Loucy (cell line): Measurements from ENCODE around the gene SMIM8.

Experiments used
- H2AFZ ChIP-seq: fragments of 200-600 bp; sonication (generic); 2 replicates; pipeline ENCODE4 v1.6.0; 2016; ENCODE audit warnings: antibody characterized with exemption, mild to moderate bottlenecking, low read length, moderate library complexity
- H3F3A ChIP-seq: fragments of 200-600 bp; 2 replicates; pipeline ENCODE4 v1.6.0; 2016; ENCODE audit warnings: antibody characterized with exemption, low read depth, mild to moderate bottlenecking
- H3K27me3 ChIP-seq: fragments of 200-600 bp; sonication (generic); 2 replicates; pipeline ENCODE4 v1.6.1; 2014; ENCODE audit warnings: low read length, mild to moderate bottlenecking; ENCODE audit not compliant: insufficient read depth, poor library complexity, severe bottlenecking
- H3K36me3 ChIP-seq: fragments of 200-600 bp; sonication (generic); 2 replicates; pipeline ENCODE4 v1.6.1; 2016; ENCODE audit warnings: low read length; ENCODE audit not compliant: insufficient read depth
- H3K4me1 ChIP-seq: fragments of 200-600 bp; sonication (generic); 2 replicates; pipeline ENCODE4 v1.5.1; 2014; ENCODE audit warnings: low read length, mild to moderate bottlenecking; ENCODE audit not compliant: insufficient read depth, poor library complexity, severe bottlenecking
- H3K4me2 ChIP-seq: fragments of 200-600 bp; sonication (generic); 2 replicates; pipeline ENCODE4 v1.6.0; 2014; ENCODE audit warnings: antibody characterized with exemption, low read length, low read depth, mild to moderate bottlenecking; ENCODE audit not compliant: poor library complexity, severe bottlenecking
- H3K4me3 ChIP-seq: fragments of 200-600 bp; sonication (generic); 2 replicates; pipeline ENCODE4 v1.5.1; 2014; ENCODE audit warnings: low read length, mild to moderate bottlenecking, mixed read lengths; ENCODE audit not compliant: poor library complexity, severe bottlenecking
- H3K79me2 ChIP-seq: fragments of 200-600 bp; sonication (generic); 2 replicates; pipeline ENCODE4 v1.6.1; 2014; ENCODE audit warnings: low read length; ENCODE audit not compliant: insufficient read depth
- H3K9ac ChIP-seq: fragments of 200-600 bp; sonication (generic); 2 replicates; pipeline ENCODE4 v1.6.0; 2014; ENCODE audit warnings: mild to moderate bottlenecking, low read depth, low read length, moderate library complexity; ENCODE audit not compliant: poor library complexity, severe bottlenecking
- H3K9me2 ChIP-seq: fragments of 200-600 bp; sonication (generic); replicated peaks from 2 replicates; pipeline ENCODE4 v1.6.1; 2016; ENCODE audit warnings: low read depth, low read length, mixed read lengths
- H3K9me3 ChIP-seq: fragments of 200-600 bp; sonication (generic); 2 replicates; pipeline ENCODE4 v1.6.1; 2014; ENCODE audit warnings: mild to moderate bottlenecking, antibody characterized with exemption, low read length, low read depth; ENCODE audit not compliant: insufficient read depth
- H4K20me1 ChIP-seq: fragments of 200-600 bp; sonication (generic); 2 replicates; pipeline ENCODE4 v1.6.0; 2014; ENCODE audit warnings: antibody characterized with exemption, low read length, mild to moderate bottlenecking; ENCODE audit not compliant: insufficient read depth, poor library complexity, severe bottlenecking
- CTCF ChIP-seq: fragments of 200-600 bp; sonication (generic); conservative IDR thresholded peaks from 2 replicates; pipeline ENCODE4 v1.5.1; 2014; ENCODE audit warnings: mild to moderate bottlenecking, antibody characterized with exemption, low read length
- EZH2phosphoT487 ChIP-seq: fragments of 200-600 bp; IDR thresholded peaks from 2 replicates; pipeline ENCODE4 v1.6.1; 2018; ENCODE audit warnings: antibody characterized with exemption, mild to moderate bottlenecking, moderate library complexity, borderline replicate concordance

Gene SMIM8

GRCh38 chr6:87277123-87277522 lies 45.3 kb upstream of the SMIM8 start:
- Histone ChIP-seq H3K4me1 (no peaks in the 10 kb centered on the region), H3K4me3 (no peak overlapping the region), H4K20me1 (no peaks in the 10 kb centered on the region), H3K9ac (no peak overlapping the region), H3K27me3 (no peaks in the 10 kb centered on the region), H3K9me2 (no peaks in the 10 kb centered on the region), H3F3A (no peaks in the 10 kb centered on the region), H3K36me3 (no peaks in the 10 kb centered on the region), H3K9me3 (no peaks in the 10 kb centered on the region), H3K79me2 (no peaks in the 10 kb centered on the region), H3K4me2 (no peak overlapping the region), H2AFZ (no peak overlapping the region)
- TF ChIP-seq CTCF (peak; percentile 54), EZH2phosphoT487 (no peak)

GRCh38 chr6:87279196-87279595 lies 43.2 kb upstream of the SMIM8 start:
- Histone ChIP-seq H3K9me3 (no peaks in the 10 kb centered on the region), H3K4me3 (no peak overlapping the region), H4K20me1 (no peaks in the 10 kb centered on the region), H3K79me2 (no peaks in the 10 kb centered on the region), H3K9ac (no peak overlapping the region), H3F3A (no peaks in the 10 kb centered on the region), H3K4me2 (no peak overlapping the region), H3K36me3 (no peaks in the 10 kb centered on the region), H2AFZ (no peak overlapping the region), H3K9me2 (no peaks in the 10 kb centered on the region), H3K27me3 (no peaks in the 10 kb centered on the region), H3K4me1 (no peaks in the 10 kb centered on the region)
- no peak for TF ChIP-seq CTCF
- TF ChIP-seq EZH2phosphoT487: no peak

- H3K9ac ChIP-seq: no peak overlapping the region
- H3K79me2 ChIP-seq: no peaks in the 10 kb centered on the region
- no peaks in the 10 kb centered on the region for H4K20me1 ChIP-seq
- no peak overlapping the region for H3K4me3 ChIP-seq
- no peaks in the 10 kb centered on the region for H3K36me3 ChIP-seq
- no peaks in the 10 kb centered on the region for H3K4me1 ChIP-seq
- TF ChIP-seq CTCF (no peak), EZH2phosphoT487 (no peak)
- H3K4me2 ChIP-seq: no peak overlapping the region
- H3K27me3 ChIP-seq: no peaks in the 10 kb centered on the region
- no peak overlapping the region for H2AFZ ChIP-seq
- H3K9me2 ChIP-seq: no peaks in the 10 kb centered on the region
- no peaks in the 10 kb centered on the region for H3K9me3 ChIP-seq
- H3F3A ChIP-seq: no peaks in the 10 kb centered on the region
Observed at GRCh38 chr6:87281426-87281825, 41.0 kb upstream of the SMIM8 start.
